K562 (cell line): ENCODE measurements around the gene SERGEF. TPM values are rescaled to one million over a fixed set of nuclear protein-coding genes. Genes with fewer than 3 reads are reported as not detected.
A peak's percentile ranks its signal among the peaks of the same experiment; 100 is the strongest.

Experiments
- ATAC-seq: fragments of 200-7000 bp; cut with Tn5 transposase; 3 replicates; pipeline ENCODE4 v1.9.1; 2020; ENCODE audit warnings: moderate library complexity
- BruUV-seq: library from RNA; stranded (reverse); fragments of 400-500 nt; replicated peaks from 2 replicates; lab custom pipeline; 2021; lab: Mats Ljungman, UMichigan
- CTCF ChIA-PET: fragments of 300-600 bp; formaldehyde crosslinking; extraction: SDS; loops from one replicate; lab custom pipeline; 2021; ENCODE audit warnings: low intra/inter-chr PET ratio; lab: Yijun Ruan, JAX
- POLR2A ChIA-PET: fragments of 300-600, 350-650 bp; sonication (Branson Sonifier 250); formaldehyde crosslinking; extraction: SDS; loops from one replicate; lab custom pipeline; 2021; ENCODE audit warnings: antibody characterized with exemption, inconsistent platforms; lab: Yijun Ruan, JAX
- DNase-seq, 4 experiments: peaks; one replicate each; pipeline versions ENCODE4 v3.0.0 to v3.0.0-alpha.2; 2011 to 2018; ENCODE audit warnings: low spot score in 3 of 4, mixed read lengths in 3 of 4; ENCODE audit errors: extremely low read depth in 1 of 4
- FAIRE-seq: peaks from 2 replicates; lab custom pipeline; 2011; peaks lifted over from hg19 to GRCh38; lab: Jason Lieb, UNC
- H2AFZ ChIP-seq: 2 replicates; pipeline ENCODE4 v1.6.0; 2011; ENCODE audit warnings: low read depth, low read length, control low read depth, inconsistent platforms
- H3K27ac ChIP-seq: fragments of 200-600 bp; 3 replicates; pipeline ENCODE4 v1.8.0; 2011; ENCODE audit warnings: low read depth, mild to moderate bottlenecking, control low read depth, inconsistent platforms, low read length, moderate library complexity, mixed read lengths; ENCODE audit errors: extremely low read depth
- H3K27me3 ChIP-seq, 2 experiments: fragments of 300-600 bp in 1 of 2; 2 replicates in 1 of 2; 3 replicates in 1 of 2; pipeline versions ENCODE4 v1.6.0 to v1.8.0; 2011; ENCODE audit warnings: inconsistent platforms in 2 of 2, low read length in 2 of 2, mild to moderate bottlenecking in 1 of 2, mixed read lengths in 1 of 2, moderate library complexity in 1 of 2; ENCODE audit not compliant: control insufficient read depth in 2 of 2, insufficient read depth in 2 of 2
- H3K36me3 ChIP-seq: fragments of 300-600 bp; 3 replicates; pipeline ENCODE4 v1.8.0; 2011; ENCODE audit warnings: mild to moderate bottlenecking, low read length, inconsistent platforms; ENCODE audit not compliant: control insufficient read depth, insufficient read depth
- H3K4me1 ChIP-seq, 2 experiments: fragments of 200-600 bp in 1 of 2; replicated peaks in 1 of 2; 2 replicates in 1 of 2; 3 replicates in 1 of 2; pipeline versions ENCODE4 v1.5.1 to v1.8.0; 2011; ENCODE audit warnings: inconsistent platforms in 2 of 2, low read length in 2 of 2, mild to moderate bottlenecking in 1 of 2, mixed read lengths in 1 of 2, moderate library complexity in 1 of 2; ENCODE audit not compliant: control insufficient read depth in 2 of 2, insufficient read depth in 2 of 2
- H3K4me2 ChIP-seq: 2 replicates; pipeline ENCODE4 v1.6.1; 2011; ENCODE audit warnings: low read length, control low read depth, inconsistent platforms, mixed read lengths; ENCODE audit not compliant: insufficient read depth
- H3K4me3 ChIP-seq: fragments of 200-600 bp; sonication (generic), shearing (Covaris generic); 2 replicates; pipeline ENCODE4 v1.5.1; 2016; ENCODE audit warnings: control low read depth, inconsistent platforms
- H3K79me2 ChIP-seq: fragments of 200-600 bp; 3 replicates; pipeline ENCODE4 v1.8.0; 2011; ENCODE audit warnings: low read length, inconsistent platforms; ENCODE audit not compliant: control insufficient read depth, insufficient read depth
- H3K9ac ChIP-seq, 2 experiments: 2 replicates each; pipeline versions ENCODE4 v1.6.0 to v1.6.1; 2011; ENCODE audit warnings: low read depth in 2 of 2, low read length in 2 of 2, control low read depth in 1 of 2, inconsistent platforms in 1 of 2, mild to moderate bottlenecking in 1 of 2, mixed read lengths in 1 of 2; ENCODE audit not compliant: insufficient read depth in 1 of 2
- H3K9me1 ChIP-seq: one replicate; pipeline ENCODE4 v1.6.0; 2011; ENCODE audit warnings: inconsistent platforms, mild to moderate bottlenecking, low read length, moderate library complexity; ENCODE audit not compliant: control insufficient read depth, insufficient read depth
- H3K9me3 ChIP-seq: replicated peaks from 2 replicates; pipeline ENCODE4 v1.5.1; 2011; ENCODE audit warnings: low read depth, low read length, inconsistent platforms; ENCODE audit not compliant: control insufficient read depth, insufficient read depth
- H4K20me1 ChIP-seq: replicated peaks from 2 replicates; pipeline ENCODE4 v1.6.1; 2011; ENCODE audit warnings: low read length, inconsistent platforms, mixed read lengths; ENCODE audit not compliant: control insufficient read depth, insufficient read depth
- DLX4 ChIP-seq: fragments of 250-450 bp; sonication (Bioruptor Pico); IDR thresholded peaks from 2 replicates; pipeline ENCODE4 v1.6.1; 2021; ENCODE audit warnings: mild to moderate bottlenecking
- KLF16 ChIP-seq: IDR thresholded peaks from 2 replicates; pipeline ENCODE4 v1.6.1; 2016; ENCODE audit warnings: antibody characterized with exemption
- PHB ChIP-seq: fragments of 250-450 bp; sonication (Bioruptor Pico); IDR thresholded peaks from 2 replicates; pipeline ENCODE4 v1.5.0; 2021
- POLR2H ChIP-seq: IDR thresholded peaks from 2 replicates; pipeline ENCODE4 v1.6.1; 2016; ENCODE audit warnings: missing genetic modification characterization, low read depth, mild to moderate bottlenecking, control low read depth, missing compliant biosample characterization, moderate library complexity
- RBM14 ChIP-seq: fragments of 200-400 bp; formaldehyde crosslinking; IDR thresholded peaks from 2 replicates; pipeline ENCODE4 v1.6.1; 2018; ENCODE audit warnings: low read depth, mild to moderate bottlenecking, low read length, moderate library complexity, borderline replicate concordance; ENCODE audit not compliant: insufficient read depth
- RREB1 ChIP-seq: fragments of 250-450 bp; sonication (Bioruptor Pico); IDR thresholded peaks from 2 replicates; pipeline ENCODE4 v1.4.0; 2020
- TRIM24 ChIP-seq, 2 experiments: fragments of 450-650 bp; IDR thresholded peaks; 2 replicates each; pipeline ENCODE4 v1.6.1; 2016
- ZNF263 ChIP-seq: sonication (generic); formaldehyde crosslinking; IDR thresholded peaks from 2 replicates; pipeline ENCODE4 v1.8.0; 2022; ENCODE audit warnings: mild to moderate bottlenecking, missing genetic modification reagents, borderline replicate concordance
- WGBS: fragments of 100-300 bp; shearing (Covaris generic); methylation state at CpG from one replicate; pipeline ENCODE4 v1.1.6; 2016; ENCODE audit warnings: low coverage, mixed read lengths; ENCODE audit not compliant: insufficient coverage; ENCODE audit errors: missing lambda C conversion rate; 5-methylcytosine and 5-hydroxymethylcytosine counted together
- in situ Hi-C: fragments of 300-500 bp; cut with MboI; formaldehyde crosslinking; loops from 4 replicates; pipeline ENCODE4 v1.15.0; 2018; ENCODE audit warnings: inconsistent platforms, mixed read lengths
- intact Hi-C: fragments of 100-400 bp; cut with micrococcal nuclease; formaldehyde crosslinking; loops from 2 replicates; pipeline ENCODE4 v1.14.2; 2022
- polyA plus RNA-seq, 8 experiments: library from polyadenylated mRNA; depleted of rRNA in 4 of 8; stranded (reverse) in 5 of 8; unstranded in 3 of 8; fragments of >200 nt; fragmentation: Nextera tagmentation in 2 of 8; fragmentation: Illumina TruSeq in 1 of 8; extraction: Ambion mirVana in 2 of 8; extraction: Trizol in 1 of 8; gene quantifications; 2 replicates each; pipeline versions ENCODE4 v1.2.1 to v1.2.3, GENCODE V29; 2011 to 2014; ENCODE audit warnings: inconsistent platforms in 1 of 8, missing spikeins in 1 of 8
- total RNA-seq, 7 experiments: library from RNA; depleted of rRNA in 6 of 7; stranded (reverse); fragments of >200 nt in 6 of 7; fragmentation: Illumina TruSeq in 2 of 7; extraction: Trizol in 2 of 7; gene quantifications; 2 replicates each; pipeline versions ENCODE4 v1.2.1 to v1.2.3, GENCODE V29; 2011 to 2021; ENCODE audit warnings: low replicate concordance in 1 of 7

SERGEF gene
- total and polyA plus RNA-seq, 9 of the 15 experiments (the other 6 are each of a cell fraction or from before 2014, with no cell fraction given) = 10.2 to 28.0 (median 19.9) TPM

GRCh38 chr11:17878743-17879142 lies 134.1 kb downstream of the SERGEF start:
- H3K4me1 ChIP-seq = no peaks in the 10 kb centered on the region
- H3K9ac ChIP-seq = no peak overlapping the region
- H3K79me2 ChIP-seq = no peaks in the 10 kb centered on the region
- TF ChIP-seq POLR2H (tag) (no peak), KLF16 (no peak)
- TF ChIP-seq, all 486 proteins: peak for 0
- DNase-seq (no peak), FAIRE-seq (no peak), ATAC-seq (no peak)
- CTCF ChIA-PET = no interaction called here
- WGBS = 60% methylated on average over 2 of the region's 2 CpGs
- no peak overlapping the region for H3K4me3 ChIP-seq
- BruUV-seq = no TSS peak
- POLR2A ChIA-PET = no interaction called here
- no peak overlapping the region for H3K27ac ChIP-seq
- no peaks in the 10 kb centered on the region for H3K36me3 ChIP-seq
- H3K9me1 ChIP-seq = no peaks in the 10 kb centered on the region
- H4K20me1 ChIP-seq = no peaks in the 10 kb centered on the region; the same call in 1 of the 2 replicates
- H3K4me2 ChIP-seq = no peak overlapping the region
- no peaks in the 10 kb centered on the region for H3K9me3 ChIP-seq
- in situ Hi-C loops (no loop called here), intact Hi-C loops (no loop called here)
- H2AFZ ChIP-seq = no peak overlapping the region
- no peaks in the 10 kb centered on the region for H3K27me3 ChIP-seq

- no peaks in the 10 kb centered on the region for H3K4me1 ChIP-seq
- no peaks in the 10 kb centered on the region for H3K9me3 ChIP-seq
- POLR2A ChIA-PET = no interaction called here
- in situ Hi-C loops (no loop called here), intact Hi-C loops (no loop called here)
- no peak overlapping the region for H3K27ac ChIP-seq
- H2AFZ ChIP-seq = no peak overlapping the region
- CTCF ChIA-PET = no interaction called here
- no peak overlapping the region for H3K4me2 ChIP-seq
- H3K9me1 ChIP-seq = no peaks in the 10 kb centered on the region
- no TSS peak for BruUV-seq
- no peak overlapping the region for H3K9ac ChIP-seq
- DNase-seq = no peak
- no peak overlapping the region for H3K4me3 ChIP-seq
- no peaks in the 10 kb centered on the region for H3K27me3 ChIP-seq
- FAIRE-seq = peak; percentile 35
- 66% methylated on average over 3 of the region's 3 CpGs for WGBS
- H3K79me2 ChIP-seq = no peaks in the 10 kb centered on the region
- H4K20me1 ChIP-seq = no peaks in the 10 kb centered on the region; the same call in 1 of the 2 replicates
- TF ChIP-seq RREB1 (CRISPR knock-in tag) (no peak), PHB (no peak), TRIM24 (IDR thresholded peaks at IDR 0.05) (no peak), DLX4 (CRISPR knock-in tag) (no peak), RBM14 (no peak), ZNF263 (CRISPR knock-in tag) (no peak)
- no peaks in the 10 kb centered on the region for H3K36me3 ChIP-seq
- no peak for ATAC-seq
These were observed 135.0 kb downstream of the SERGEF start for GRCh38 chr11:17877886-17878285.
